Measurements from ENCODE around the gene GCNT2. TPM values are rescaled to one million over a fixed set of nuclear protein-coding genes. Genes with fewer than 3 reads are reported as not detected.

Gene GCNT2
- total RNA-seq (2022; extraction: Qiagen RNA extraction): 3.7 to 6.7 TPM (median 4.1 TPM) in 5 replicates

DNA sequence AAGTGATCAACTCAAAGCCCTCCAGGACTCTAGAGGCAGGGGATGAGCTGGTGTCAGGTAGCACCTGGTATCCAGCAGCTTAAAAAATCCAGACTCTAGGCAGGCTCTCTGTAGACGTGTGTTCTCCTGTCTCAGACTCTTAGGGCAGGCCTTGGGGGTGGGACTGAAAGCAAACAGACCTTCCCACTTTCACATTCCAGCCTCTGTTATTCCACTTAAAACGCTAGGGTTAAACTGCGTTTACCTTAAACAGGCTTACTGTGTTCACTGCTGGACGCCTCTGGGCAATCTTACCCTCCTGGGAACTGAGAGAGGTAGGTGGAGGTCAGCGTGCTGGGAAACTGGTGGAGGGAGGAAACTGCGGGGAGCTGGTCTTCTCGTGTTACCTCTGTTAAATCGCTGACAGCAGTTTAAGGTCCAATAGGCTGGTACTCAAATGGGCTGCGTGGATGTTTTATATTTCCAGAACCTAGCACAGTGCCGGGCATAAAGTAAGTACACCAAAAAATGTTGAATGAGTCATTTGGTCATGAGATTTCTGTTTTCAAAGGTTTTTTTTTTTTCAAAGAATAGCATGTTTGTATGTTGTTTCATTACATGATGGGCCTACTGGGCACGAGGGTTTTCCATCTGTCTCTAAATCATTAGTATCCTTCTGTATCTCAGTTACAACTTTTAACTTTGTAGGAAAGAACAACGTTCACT lies at the start of gene GCNT2:
TSS of gene GCNT2 (plus strand) at position 248 of the 705 bp plus-strand sequence. CDS start 7,561 bp downstream, outside the sequence.

Other genes with a start within 250 kb of the GCNT2 start
- gene TFAP2A, start 106.3 kb upstream of the GCNT2 start, total RNA-seq (2022; extraction: Qiagen RNA extraction): 6.3 to 11.4 TPM (median 8.4 TPM) in 5 replicates
- gene C6orf52, start 173.3 kb downstream of the GCNT2 start, total RNA-seq (2022; extraction: Qiagen RNA extraction): 1.1 to 2.4 TPM (median 1.9 TPM) in 5 replicates
- gene PAK1IP1, start 173.6 kb downstream of the GCNT2 start, total RNA-seq (2022; extraction: Qiagen RNA extraction): 17.1 to 21.3 TPM (median 18.2 TPM) in 5 replicates
- 143 to 163 TPM (median 146 TPM) in 5 replicates for gene TMEM14C, start 201.7 kb downstream of the GCNT2 start, total RNA-seq (2022; extraction: Qiagen RNA extraction)
- gene TMEM14B, start 226.5 kb downstream of the GCNT2 start, total RNA-seq (2022; extraction: Qiagen RNA extraction): 123 to 158 TPM (median 127 TPM) in 5 replicates

Measured in A549 treated with AZD2906 at 1 μM for 4 hours (cell line).